Mucosa of rectum (tissue), 2 donors: ENCODE data around the gene COMTD1.

Experiments
- H3K27ac ChIP-seq, 2 donors: one replicate each; pipeline ENCODE4 v1.7.0; 2013; ENCODE audit warnings: inconsistent platforms in 2 of 2, low read depth in 2 of 2, low read length in 2 of 2
- H3K27me3 ChIP-seq, 2 donors: one replicate each; pipeline ENCODE4 v1.7.0; 2013; ENCODE audit warnings: low read length in 2 of 2; ENCODE audit not compliant: control insufficient read depth in 2 of 2, insufficient read depth in 2 of 2
- H3K36me3 ChIP-seq, 2 donors: one replicate each; pipeline ENCODE4 v1.7.0; 2013; ENCODE audit warnings: low read length in 2 of 2; ENCODE audit not compliant: control insufficient read depth in 2 of 2, insufficient read depth in 2 of 2
- H3K4me1 ChIP-seq, 2 donors: one replicate each; pipeline ENCODE4 v1.7.0; 2013; ENCODE audit warnings: low read length in 2 of 2, mild to moderate bottlenecking in 1 of 2; ENCODE audit not compliant: control insufficient read depth in 2 of 2, insufficient read depth in 2 of 2
- H3K4me3 ChIP-seq, 2 donors: one replicate each; pipeline ENCODE4 v1.7.0; 2013; ENCODE audit warnings: low read length in 2 of 2
- H3K9ac ChIP-seq, 2 donors: one replicate each; pipeline ENCODE4 v1.7.0; 2013; ENCODE audit warnings: low read length in 2 of 2, low read depth in 1 of 2, mild to moderate bottlenecking in 1 of 2
- H3K9me3 ChIP-seq, 2 donors: one replicate each; pipeline ENCODE4 v1.7.0; 2013; ENCODE audit warnings: low read length in 2 of 2; ENCODE audit not compliant: control insufficient read depth in 2 of 2
- donor health status: healthy.
- donor health status: Normal muscosa, but diverticular disease.

The COMTD1 gene

GRCh38 chr10:75245354-75246250 lies 9.8 kb upstream of the COMTD1 start:
- no peak overlapping the region for H3K9ac ChIP-seq
- no peaks in the 10 kb centered on the region for H3K36me3 ChIP-seq
- H3K9me3 ChIP-seq, result no peaks in the 10 kb centered on the region
- H3K4me3 ChIP-seq, result no peak overlapping the region
- H3K27ac ChIP-seq, result no peak overlapping the region
- H3K4me1 ChIP-seq, result peaks cover 10 to 27% of the 10 kb centered on the region in 2 donors
- H3K27me3 ChIP-seq, result no peaks in the 10 kb centered on the region

- H3K9ac ChIP-seq, result no peak overlapping the region
- H3K27ac ChIP-seq, result no peak overlapping the region
- H3K4me3 ChIP-seq, result no peak overlapping the region
- no peaks in the 10 kb centered on the region for H3K27me3 ChIP-seq
- no peaks in the 10 kb centered on the region for H3K36me3 ChIP-seq
- H3K4me1 ChIP-seq, result peaks cover 10 to 27% of the 10 kb centered on the region in 2 donors
- no peaks in the 10 kb centered on the region for H3K9me3 ChIP-seq
Measured at GRCh38 chr10:75244487-75245353, 9.0 kb upstream of the COMTD1 start.

- H3K4me3 ChIP-seq, result no peak overlapping the region
- H3K9me3 ChIP-seq, result no peaks in the 10 kb centered on the region
- no peaks in the 10 kb centered on the region for H3K27me3 ChIP-seq
- H3K9ac ChIP-seq, result no peak overlapping the region
- no peaks in the 10 kb centered on the region for H3K36me3 ChIP-seq
- H3K27ac ChIP-seq, result no peak overlapping the region
- H3K4me1 ChIP-seq, result peaks cover 10 to 27% of the 10 kb centered on the region in 2 donors
Measured at GRCh38 chr10:75243426-75243825, 7.7 kb upstream of the COMTD1 start.

- Histone ChIP-seq H3K4me3 (no peak overlapping the region), H3K27ac (no peak overlapping the region), H3K4me1 (peaks cover 11 to 33% of the 10 kb centered on the region in 2 donors), H3K36me3 (no peaks in the 10 kb centered on the region), H3K9me3 (no peaks in the 10 kb centered on the region), H3K9ac (no peak overlapping the region), H3K27me3 (no peaks in the 10 kb centered on the region)
Measured at GRCh38 chr10:75240329-75241076, 4.7 kb upstream of the COMTD1 start.

- Histone ChIP-seq H3K4me1 (peaks cover 16 to 27% of the 10 kb centered on the region in 2 donors), H3K36me3 (no peaks in the 10 kb centered on the region), H3K27me3 (no peaks in the 10 kb centered on the region), H3K9ac (no peak overlapping the region), H3K9me3 (no peaks in the 10 kb centered on the region), H3K4me3 (no peak overlapping the region), H3K27ac (no peak overlapping the region)
Measured at GRCh38 chr10:75239096-75239790, 3.5 kb upstream of the COMTD1 start.

- no peaks in the 10 kb centered on the region for H3K9me3 ChIP-seq
- no peak overlapping the region for H3K4me3 ChIP-seq
- peaks cover 0 to 4% of the 10 kb centered on the region in 2 donors for H3K36me3 ChIP-seq
- H3K9ac ChIP-seq, result no peak overlapping the region
- no peaks in the 10 kb centered on the region for H3K27me3 ChIP-seq
- H3K4me1 ChIP-seq, result peaks cover 21% of the 10 kb centered on the region in 2 donors
- H3K27ac ChIP-seq, result no peak overlapping the region
Measured at GRCh38 chr10:75238182-75239095, 2.7 kb upstream of the COMTD1 start.

- H3K27ac ChIP-seq, result no peak overlapping the region
Measured at GRCh38 chr10:75236178-75236825, 545 bp upstream of the COMTD1 start.

GRCh38 chr10:75234683-75235374 lies 928 bp downstream of the COMTD1 start:
- H3K4me1 ChIP-seq, result peaks cover 19 to 22% of the 10 kb centered on the region in 2 donors
- H3K4me3 ChIP-seq, result peak overlapping the region; percentile 70 to 77
- H3K36me3 ChIP-seq, result peaks cover 25 to 29% of the 10 kb centered on the region in 2 donors
- no peaks in the 10 kb centered on the region for H3K27me3 ChIP-seq
- peak overlapping the region; percentile 91 to 92 for H3K27ac ChIP-seq
- no peaks in the 10 kb centered on the region for H3K9me3 ChIP-seq
- H3K9ac ChIP-seq, result peak overlapping the region; percentile 72 to 86

More at GRCh38 chr10:75236178-75236825, 545 bp upstream of the COMTD1 start:
- Histone ChIP-seq H3K4me1 (peaks cover 19 to 22% of the 10 kb centered on the region in 2 donors), H3K9me3 (no peaks in the 10 kb centered on the region), H3K4me3 (peak overlapping the region in 1 of 2 donors; percentile 22), H3K9ac (peak overlapping the region; percentile 9 to 14), H3K27me3 (no peaks in the 10 kb centered on the region), H3K36me3 (peaks cover 16 to 20% of the 10 kb centered on the region in 2 donors)
